Forelimb muscle (tissue), 1 donor: ENCODE results near the gene THSD4. TPM values are rescaled to one million over a fixed set of nuclear protein-coding genes. Genes with fewer than 3 reads are reported as not detected.
"Not testable (repeated sequence)": the region's sequence is repeated elsewhere in the genome, so short reads cannot be mapped to it uniquely, and the experiment has no call there.

Experiments
- DNase-seq: peaks from one replicate; pipeline ENCODE4 v3.0.0-alpha.2; 2013; ENCODE audit warnings: low read depth
- polyA plus RNA-seq: library from polyadenylated mRNA; unstranded; fragments of 120-200 nt; gene quantifications from one replicate; pipeline ENCODE4 v1.2.1, GENCODE V29; 2013; ENCODE audit not compliant: insufficient read length

The THSD4 gene
- polyA plus RNA-seq, 1 donor = 21.8 TPM

DNA sequence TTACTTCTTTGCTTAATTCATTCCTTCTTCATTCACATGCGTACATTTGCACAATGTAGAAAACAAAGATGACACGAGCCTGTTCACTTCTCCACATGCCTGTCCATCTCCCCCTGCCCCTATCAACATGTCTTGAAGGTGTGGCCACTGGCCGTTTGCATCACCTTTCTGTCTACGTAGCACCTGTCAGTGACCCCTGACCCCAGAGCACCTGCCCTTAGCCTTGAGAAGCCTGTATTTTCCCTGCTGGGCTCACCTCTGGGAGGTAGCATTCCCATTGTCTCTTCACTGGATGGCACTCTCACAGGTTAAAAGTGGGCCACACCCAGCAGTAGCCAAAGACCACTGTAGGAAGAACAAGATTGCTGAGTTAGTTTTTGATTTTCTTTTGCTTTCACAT, 234.1 kb downstream of the THSD4 start:
- no peak for DNase-seq

GRCh38 chr15:71349736-71350526, 234.7 kb downstream of the THSD4 start:
- no peak for DNase-seq

DNA sequence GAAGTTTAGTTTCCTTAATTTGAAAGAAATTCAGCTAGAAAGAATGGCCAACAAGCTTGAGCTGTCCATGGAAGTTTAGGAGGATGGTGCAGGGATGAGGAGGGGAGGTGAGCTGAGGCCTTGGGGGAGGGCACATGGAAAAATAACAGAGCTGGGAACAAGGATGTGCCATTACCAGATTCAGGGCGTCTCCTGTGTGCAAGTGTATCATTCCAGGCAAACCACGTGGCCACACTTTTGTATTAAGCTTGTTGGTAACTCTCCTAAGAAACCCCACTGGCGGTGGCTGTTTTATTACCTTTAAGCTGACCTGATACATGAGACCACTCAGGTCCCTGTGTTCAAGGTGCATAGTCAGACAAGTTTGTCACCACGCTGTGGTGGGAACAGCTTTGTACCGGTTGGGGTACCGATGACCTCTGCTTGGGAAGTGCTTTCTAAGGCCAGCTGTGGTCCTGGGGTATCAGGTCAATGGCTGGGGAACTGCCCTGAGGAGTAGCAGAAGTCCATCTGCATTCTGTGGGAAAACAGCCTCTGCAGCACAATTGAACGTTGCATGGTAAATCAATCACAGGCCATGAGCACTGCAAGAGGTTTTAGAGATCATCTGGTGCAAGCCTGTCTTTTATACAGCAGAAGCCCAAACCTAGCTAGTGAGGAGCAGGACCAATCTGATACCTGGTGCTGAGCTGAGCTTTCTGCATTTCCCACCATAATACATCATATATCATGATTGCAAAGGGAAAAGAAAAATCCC, 235.5 kb downstream of the THSD4 start:
- no peak for DNase-seq

- no peak for DNase-seq
Measured at GRCh38 chr15:71352125-71352524, 236.9 kb downstream of the THSD4 start.

DNA sequence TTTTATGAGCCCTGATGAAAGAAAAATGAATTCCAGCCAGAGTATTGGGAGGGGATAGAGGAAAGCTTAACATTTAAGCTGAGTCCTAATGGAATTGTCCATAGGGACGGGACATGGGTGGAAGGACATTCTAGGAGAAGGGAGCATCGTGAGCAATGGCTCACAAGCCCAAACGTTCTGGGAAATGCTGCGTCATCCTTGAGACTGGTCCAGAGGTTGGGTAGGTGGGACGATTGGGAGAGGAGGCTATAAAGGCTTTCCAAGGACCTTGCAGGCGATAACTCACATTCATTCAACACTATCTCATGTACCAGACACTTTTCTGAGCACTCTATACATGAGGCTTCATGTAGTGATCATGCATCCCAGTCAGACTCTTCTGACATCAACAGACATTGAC, 237.5 kb downstream of the THSD4 start:
- no peak for DNase-seq

GRCh38 chr15:71353171-71353570, 237.9 kb downstream of the THSD4 start:
- no peak for DNase-seq

DNA sequence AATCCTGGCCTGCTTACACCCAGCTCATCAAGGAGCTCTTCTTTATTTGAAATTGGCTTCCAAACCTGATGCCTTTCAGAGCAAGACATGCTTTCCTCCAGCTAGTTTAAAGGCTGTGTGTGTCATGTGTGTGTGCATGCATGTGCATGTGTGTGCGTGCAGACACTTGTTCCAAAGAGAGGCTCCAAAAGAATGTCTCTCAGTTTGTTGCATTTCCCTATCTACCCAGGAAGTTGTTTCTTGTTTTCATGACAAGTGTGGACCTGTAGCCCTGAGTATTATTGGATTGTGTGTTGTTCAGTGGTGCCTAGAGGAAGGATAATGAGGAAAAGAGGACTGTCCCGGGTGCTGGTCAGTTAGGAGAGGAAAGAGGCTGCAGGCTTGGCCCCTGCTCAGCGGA, 240.0 kb downstream of the THSD4 start:
- no peak for DNase-seq

GRCh38 chr15:71357321-71357732, 242.1 kb downstream of the THSD4 start:
- peak; percentile 40 for DNase-seq

- DNase-seq = no peak
Measured at GRCh38 chr15:71357967-71358366, 242.7 kb downstream of the THSD4 start.

DNA sequence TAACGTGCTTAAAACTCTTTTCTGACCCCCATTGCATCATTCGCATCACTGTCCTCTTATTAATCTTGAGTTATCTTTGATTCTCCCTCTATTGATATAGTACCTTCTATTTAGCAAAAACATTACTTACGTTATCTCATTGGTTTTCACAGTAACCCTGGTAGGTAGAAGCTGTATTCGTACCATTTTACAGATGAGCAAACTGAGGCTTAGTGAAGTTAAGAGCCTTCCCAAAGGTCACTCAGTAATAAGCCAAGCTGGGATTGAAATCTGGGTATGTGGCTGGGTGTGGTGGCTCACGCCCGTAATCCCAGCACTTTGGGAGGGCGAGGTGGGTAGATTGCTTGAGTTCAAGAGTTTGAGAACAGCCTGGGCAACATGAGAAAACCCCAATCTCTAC, 244.0 kb downstream of the THSD4 start:
- DNase-seq = no peak

DNA sequence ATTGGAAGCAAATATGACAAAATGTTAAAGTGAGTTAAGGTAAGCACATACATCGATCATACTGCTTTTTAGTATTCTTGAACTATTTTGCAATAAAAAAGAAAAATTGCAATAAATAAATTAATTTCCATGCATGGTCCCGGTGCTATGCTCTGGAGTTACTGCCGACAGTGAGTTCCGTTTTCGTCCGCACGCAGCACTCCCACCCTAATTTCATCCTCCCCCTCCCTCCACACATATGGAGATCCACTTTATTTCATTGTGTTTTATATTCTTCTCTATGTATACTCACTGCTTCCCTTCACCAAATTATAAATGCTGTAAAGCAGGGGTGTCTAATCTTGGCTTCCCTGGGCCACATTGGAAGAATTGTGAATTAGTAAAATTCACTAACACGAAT, 247.3 kb downstream of the THSD4 start:
- no peak for DNase-seq

DNA sequence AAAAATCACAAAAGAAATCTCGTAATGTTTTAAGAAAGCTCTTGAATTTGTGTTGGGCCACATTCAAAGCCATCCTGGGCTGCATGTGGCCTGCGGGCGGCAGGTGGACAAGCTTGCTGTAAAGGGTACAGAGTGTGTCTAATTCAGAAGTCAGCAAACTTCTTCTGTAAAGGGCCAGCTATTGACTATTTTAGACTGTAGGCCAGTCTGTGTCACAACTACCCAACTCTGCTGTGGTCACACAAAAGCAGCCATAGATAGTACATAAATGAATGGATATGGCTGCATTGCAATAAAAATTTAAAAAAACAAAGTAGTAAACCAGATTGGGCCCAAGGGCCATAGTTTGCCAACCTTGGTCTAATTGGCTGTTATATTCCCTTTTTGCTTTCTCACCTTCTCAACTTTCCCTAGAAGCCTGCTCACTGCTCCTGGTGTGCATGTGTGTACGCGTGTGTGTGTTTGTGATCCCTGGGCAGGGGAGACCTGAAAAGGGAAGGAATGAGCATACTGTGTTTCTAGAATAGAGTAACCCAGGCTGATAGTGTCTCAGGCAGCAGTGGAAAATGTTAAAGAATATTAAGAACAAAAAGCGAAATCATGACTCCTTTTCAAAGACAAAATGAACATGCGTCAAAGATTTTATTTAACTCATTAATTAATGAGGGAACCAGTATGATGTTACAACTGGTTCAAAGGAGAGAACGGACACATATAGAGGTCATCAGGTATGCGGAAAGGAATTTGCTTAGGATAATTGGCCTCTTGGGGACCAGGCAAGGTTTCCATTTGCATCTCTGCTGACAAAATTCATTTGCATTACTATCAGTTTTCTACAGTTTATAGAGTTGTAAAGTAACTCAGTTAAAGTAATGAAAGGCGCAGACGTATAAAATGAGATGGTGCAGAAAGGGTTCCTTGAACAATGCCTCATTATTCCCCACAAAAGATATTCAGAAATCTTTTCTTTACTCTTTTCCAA, 248.0 kb downstream of the THSD4 start:
- no peak for DNase-seq

DNA sequence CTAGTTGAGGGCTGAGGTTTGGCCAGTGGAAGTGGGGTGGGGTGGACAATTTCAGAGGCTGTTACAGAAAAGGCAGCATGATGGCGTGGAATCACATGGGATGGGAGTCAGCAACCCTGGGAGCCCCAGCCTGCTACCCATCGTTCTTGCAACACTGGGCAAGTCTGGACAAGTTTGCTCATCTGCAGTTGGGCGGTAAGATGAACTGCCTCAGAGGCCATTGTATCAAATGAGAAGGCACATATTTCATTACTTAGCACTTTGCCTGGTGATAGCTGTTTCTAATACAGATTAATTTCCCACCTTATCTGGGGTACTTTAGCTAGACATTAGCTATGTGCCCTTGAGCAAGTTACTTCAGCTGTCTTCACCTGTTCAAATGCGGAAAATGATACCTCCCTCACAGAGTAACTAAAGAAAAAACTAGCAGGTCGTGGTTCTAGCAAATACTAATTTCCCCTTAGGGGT, 248.9 kb downstream of the THSD4 start:
- no peak for DNase-seq

- DNase-seq = no peak
Measured at GRCh38 chr15:71366522-71366921, 251.3 kb downstream of the THSD4 start.

DNA sequence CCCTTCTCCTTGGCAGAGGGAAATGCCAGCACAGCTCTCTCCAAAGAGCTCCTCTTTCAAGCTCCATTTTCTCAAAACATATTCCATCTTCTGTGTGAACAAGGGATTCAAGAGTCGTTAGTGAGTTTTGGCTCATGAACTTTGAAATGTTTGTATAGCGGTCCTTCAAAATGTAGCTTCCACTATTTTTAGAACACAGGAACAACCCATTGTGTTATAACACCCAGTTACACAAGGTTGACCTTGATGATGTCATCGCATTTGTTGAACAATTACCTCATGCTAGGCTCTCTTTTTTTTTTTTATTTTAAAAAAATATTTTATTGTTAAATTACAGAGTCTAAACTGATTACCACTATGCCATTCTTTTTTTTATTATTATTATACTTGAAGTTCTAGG, 251.7 kb downstream of the THSD4 start:
- DNase-seq = no peak

GRCh38 chr15:71367737-71368136, 252.5 kb downstream of the THSD4 start:
- not testable (repeated sequence) for DNase-seq

DNA sequence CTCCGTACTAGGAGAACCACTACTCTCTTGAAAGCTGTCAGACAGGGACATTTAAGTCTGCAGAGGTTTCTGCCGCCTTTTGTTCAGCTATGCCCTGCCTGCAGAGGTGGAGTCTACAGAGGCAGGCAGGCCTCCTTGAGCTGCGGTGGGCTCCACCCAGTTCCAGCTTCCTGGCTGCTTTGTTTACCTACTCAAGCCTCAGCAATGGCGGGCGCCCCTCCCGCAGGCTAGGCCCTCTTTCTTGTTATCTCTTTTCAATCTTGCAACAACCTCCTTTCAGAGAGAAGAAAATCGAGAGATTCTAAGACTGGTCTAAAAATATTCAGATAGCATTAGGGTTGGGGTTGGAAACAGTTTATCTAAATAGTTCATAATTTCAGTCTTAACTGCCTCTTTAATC, 257.5 kb downstream of the THSD4 start:
- DNase-seq = not testable (repeated sequence)

DNA sequence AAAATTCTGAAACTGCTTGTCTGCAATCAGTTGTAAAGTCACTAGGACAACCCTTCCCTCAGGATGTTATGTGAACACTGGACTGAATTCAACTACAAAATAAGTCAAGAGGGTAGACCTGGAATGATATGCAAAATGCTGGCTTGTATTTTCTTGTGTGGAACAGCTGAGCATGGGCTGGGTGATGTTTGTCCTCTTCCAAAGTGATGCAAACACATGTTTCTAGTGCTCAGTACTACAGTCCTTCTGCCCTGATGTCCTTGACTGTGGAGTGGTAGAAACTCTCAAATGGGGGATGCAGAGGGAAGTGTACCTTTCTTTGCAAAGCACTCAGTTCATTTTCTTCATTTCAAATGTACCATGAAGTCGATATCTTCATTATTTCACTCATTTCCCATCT, 258.6 kb downstream of the THSD4 start:
- no peak for DNase-seq

- DNase-seq = no peak
Measured at GRCh38 chr15:71374607-71375352, 259.5 kb downstream of the THSD4 start.

DNA sequence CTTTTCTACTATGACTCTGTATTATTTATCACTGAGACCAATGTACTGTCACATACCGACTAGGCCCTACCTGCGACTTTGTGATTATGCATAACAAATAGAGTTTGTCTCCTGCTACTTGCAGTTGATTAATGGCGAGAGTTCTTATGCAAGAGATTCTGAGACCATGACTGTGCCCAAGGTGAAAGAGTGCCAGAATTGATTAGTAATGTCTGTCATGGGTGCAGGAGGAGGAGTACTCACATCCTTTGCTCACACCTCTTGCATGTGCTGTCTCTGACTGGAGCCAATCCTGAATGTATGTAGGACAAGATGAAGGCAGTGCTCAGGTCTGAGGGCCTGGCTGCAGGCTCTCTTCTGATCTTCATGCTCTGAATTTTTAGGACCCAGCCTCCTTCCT, 260.7 kb downstream of the THSD4 start:
- no peak for DNase-seq

DNA sequence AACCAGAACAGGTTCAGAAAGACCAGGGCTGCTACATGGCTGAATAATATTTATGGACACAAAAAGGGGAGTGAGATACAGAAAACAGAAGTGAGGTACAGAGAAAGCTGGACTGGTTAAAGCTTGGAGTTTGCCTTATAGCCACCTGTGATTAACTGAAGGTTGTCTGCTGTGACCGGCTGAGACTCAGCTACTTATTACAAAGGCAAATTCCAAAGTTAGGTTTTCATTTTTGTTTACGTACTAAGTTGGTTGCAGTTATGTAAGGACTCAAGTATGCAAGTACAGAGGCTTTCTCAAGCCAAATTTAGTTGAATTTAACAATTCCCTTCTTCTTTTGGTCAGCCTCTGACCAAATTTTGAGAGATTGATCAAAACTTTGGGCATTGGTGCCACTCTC, 264.6 kb downstream of the THSD4 start:
- DNase-seq = no peak
